Activated naive CD4-positive, alpha-beta T cell treated with anti-CD3 and anti-CD28 coated beads, Interleukin-2, amount 50 U/mL, for 24 hours (primary cell): ENCODE results near the gene SCFD2.
"Not testable (repeated sequence)": the region's sequence is repeated elsewhere in the genome, so short reads cannot be mapped to it uniquely, and the experiment has no call there.

Experiments used
- H3K27ac Mint-ChIP-seq: one replicate; pipeline ENCODE4 v1.8.0; 2021; ENCODE audit warnings: mild to moderate bottlenecking, mixed read lengths
- H3K27me3 Mint-ChIP-seq: one replicate; pipeline ENCODE4 v1.8.0; 2021; ENCODE audit warnings: mixed read lengths
- H3K36me3 Mint-ChIP-seq: one replicate; pipeline ENCODE4 v1.8.0; 2021; ENCODE audit warnings: mixed read lengths
- H3K4me1 Mint-ChIP-seq: one replicate; pipeline ENCODE4 v1.8.0; 2021; ENCODE audit warnings: mixed read lengths
- H3K4me3 Mint-ChIP-seq: one replicate; pipeline ENCODE4 v1.8.0; 2021; ENCODE audit warnings: mild to moderate bottlenecking, mixed read lengths
- H3K9me3 Mint-ChIP-seq: one replicate; pipeline ENCODE4 v1.8.0; 2021; ENCODE audit warnings: mixed read lengths

SCFD2 gene

DNA sequence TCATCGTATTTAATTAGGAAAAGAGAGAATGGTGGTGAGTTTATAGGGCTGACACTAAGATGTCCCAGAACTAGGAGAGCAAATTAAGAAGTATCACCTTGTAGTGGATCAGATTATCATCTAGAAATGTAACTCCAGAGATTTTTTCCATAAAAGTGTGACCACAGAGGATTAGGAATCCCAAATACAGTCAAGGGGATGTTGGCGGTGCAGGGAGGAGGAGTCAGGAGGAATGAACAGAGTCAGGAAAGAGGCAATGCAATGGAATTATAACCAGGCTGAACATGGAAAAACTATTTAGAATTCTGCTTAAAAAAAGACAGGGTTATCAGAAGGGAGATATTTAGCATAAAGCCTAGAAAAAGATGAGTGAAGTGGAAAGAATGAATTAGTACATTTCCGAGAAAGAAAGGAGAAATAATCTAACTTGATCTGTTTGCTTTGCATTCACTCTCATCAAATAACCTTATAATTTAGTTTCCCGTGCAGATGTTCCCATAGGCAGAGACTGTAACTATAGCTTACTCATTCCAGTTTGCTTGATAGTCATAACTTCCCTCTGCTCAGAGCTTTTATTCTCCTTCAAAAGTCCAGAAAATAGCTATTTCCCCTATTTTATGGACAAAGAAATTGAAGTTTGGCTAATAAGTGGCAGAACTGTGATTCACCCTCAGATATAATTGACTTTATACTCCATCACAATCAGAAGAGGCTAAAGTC lies 56.4 kb downstream of the SCFD2 start:
- Mint-ChIP-seq H3K27ac (no peak overlapping the region), H3K36me3 (peaks cover 42% of the 10 kb centered on the region), H3K9me3 (peaks cover 2% of the 10 kb centered on the region), H3K4me1 (no peaks in the 10 kb centered on the region), H3K27me3 (no peaks in the 10 kb centered on the region), H3K4me3 (no peak overlapping the region)

DNA sequence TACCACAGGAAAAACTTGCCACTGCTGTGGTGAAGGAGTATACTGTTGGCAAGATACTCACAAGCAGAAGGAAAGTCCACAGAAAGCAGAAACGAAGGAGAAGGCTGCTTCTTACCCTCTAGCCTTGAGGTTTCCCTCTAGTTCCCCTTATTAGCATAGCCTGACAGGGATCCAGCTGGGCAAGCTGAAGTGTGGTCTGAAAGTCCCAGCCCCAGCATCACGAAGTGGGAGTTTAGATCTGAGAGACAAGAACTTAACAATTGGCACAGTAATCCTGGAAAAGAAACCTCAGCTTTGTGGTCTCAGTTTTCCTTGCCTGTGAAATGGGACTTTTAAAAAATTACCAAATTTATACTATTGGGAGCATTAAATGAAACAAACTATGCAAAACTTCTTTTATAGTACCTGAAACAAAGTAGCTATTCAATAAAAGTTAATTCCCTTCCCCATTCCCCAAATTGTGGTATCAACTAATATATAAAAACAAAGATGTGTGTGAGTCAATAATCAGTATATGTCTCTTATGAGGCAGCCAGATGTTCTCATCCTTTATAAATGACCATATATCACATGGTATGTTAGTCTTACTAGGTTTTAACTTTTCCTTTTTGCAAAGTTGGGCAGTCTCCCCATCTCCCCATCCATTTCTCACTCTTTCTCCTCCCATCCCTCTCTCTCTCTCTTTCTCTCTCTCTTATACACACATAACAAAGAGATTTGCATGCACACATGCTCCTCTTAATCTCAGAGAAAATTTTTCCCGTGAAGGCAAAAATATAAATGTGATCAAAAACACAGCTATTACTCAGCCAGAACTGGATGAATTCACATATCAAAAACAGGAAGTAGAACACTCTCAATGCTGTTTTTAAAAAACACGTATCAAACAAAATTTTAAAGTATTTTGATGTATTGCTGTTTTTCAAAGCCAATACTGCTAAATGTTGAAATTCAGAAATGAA lies 57.8 kb downstream of the SCFD2 start:
- H3K4me1 Mint-ChIP-seq, result no peaks in the 10 kb centered on the region
- H3K9me3 Mint-ChIP-seq, result peaks cover 7% of the 10 kb centered on the region

DNA sequence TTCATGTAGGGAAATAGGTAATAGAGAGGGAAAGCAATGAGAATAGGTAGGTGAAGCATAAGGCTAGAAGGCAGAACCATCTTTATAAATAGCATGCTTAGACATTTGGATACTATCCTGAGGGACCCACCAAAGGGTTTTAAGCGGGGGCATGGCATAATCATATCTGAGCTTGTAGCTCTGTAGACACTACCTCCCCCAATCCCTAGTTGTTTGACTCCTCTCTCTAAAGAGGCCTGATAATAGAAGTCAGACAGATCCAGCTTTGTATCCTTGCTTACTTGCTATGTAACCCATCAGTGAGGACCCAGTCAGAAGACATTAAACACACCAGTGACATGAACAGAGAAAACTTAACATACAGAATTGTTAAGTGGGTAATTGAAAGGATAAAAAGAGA lies 58.7 kb downstream of the SCFD2 start:
- Mint-ChIP-seq H3K9me3 (peaks cover 7% of the 10 kb centered on the region), H3K27ac (no peak overlapping the region), H3K4me3 (no peak overlapping the region), H3K27me3 (no peaks in the 10 kb centered on the region), H3K36me3 (peaks cover 48% of the 10 kb centered on the region), H3K4me1 (no peaks in the 10 kb centered on the region)

More for the DNA sequence above, 57.8 kb downstream of the SCFD2 start:
- H3K27ac Mint-ChIP-seq, result no peak overlapping the region
- H3K4me3 Mint-ChIP-seq, result no peak overlapping the region
- no peaks in the 10 kb centered on the region for H3K27me3 Mint-ChIP-seq
- H3K36me3 Mint-ChIP-seq, result peaks cover 48% of the 10 kb centered on the region

DNA sequence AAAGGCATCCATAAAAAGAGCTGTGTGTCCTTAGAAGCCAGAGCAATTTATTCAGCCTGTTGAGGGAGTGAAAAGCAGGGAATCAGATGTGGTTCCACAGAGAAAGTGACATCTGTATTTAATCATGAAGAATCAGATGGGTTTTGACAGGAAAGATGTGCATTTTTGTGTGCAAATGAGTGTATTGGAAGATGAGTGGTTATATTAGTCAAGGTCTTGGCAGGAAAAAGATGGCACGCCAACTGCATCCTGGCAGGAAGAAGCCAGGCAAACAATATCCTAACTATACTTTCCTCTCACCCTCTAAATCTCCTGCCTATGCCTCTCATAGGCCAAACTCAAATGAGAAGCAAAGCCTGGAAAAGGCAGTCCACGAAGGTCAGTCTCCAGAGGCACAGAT lies 59.1 kb downstream of the SCFD2 start:
- Mint-ChIP-seq H3K27ac (no peak overlapping the region), H3K36me3 (peaks cover 46% of the 10 kb centered on the region), H3K4me3 (no peak overlapping the region), H3K4me1 (no peaks in the 10 kb centered on the region), H3K9me3 (peaks cover 7% of the 10 kb centered on the region), H3K27me3 (no peaks in the 10 kb centered on the region)

DNA sequence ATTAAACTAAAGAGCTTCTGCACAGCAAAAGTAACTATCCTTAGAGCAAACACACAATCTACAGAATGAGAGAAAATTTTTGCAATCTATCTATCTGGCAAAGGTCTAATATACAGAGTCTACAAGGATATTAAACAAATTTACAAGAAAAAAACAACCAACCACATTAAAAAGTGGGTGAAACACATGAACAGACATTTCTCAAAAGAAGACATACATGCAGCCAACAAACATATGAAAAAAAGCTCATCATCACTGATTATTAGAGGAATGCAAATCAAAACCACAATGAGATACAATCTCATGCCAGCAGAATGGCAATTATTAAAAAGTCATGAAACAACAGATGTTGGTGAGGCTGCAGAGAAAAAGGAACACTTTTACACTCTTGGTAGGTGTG lies 73.7 kb downstream of the SCFD2 start:
- H3K27ac Mint-ChIP-seq, H3K4me3 Mint-ChIP-seq, H3K27me3 Mint-ChIP-seq: not testable (repeated sequence)
- H3K36me3 Mint-ChIP-seq, result peaks cover 40% of the 10 kb centered on the region
- H3K4me1 Mint-ChIP-seq, result peaks cover 10% of the 10 kb centered on the region
- peaks cover 37% of the 10 kb centered on the region for H3K9me3 Mint-ChIP-seq

GRCh38 chr4:53281438-53281837 lies 84.4 kb downstream of the SCFD2 start:
- Mint-ChIP-seq H3K9me3 (peaks cover 5% of the 10 kb centered on the region), H3K27ac (no peak overlapping the region), H3K4me3 (no peak overlapping the region), H3K4me1 (no peaks in the 10 kb centered on the region), H3K36me3 (peaks cover 25% of the 10 kb centered on the region), H3K27me3 (no peaks in the 10 kb centered on the region)

- H3K9me3 Mint-ChIP-seq, result peaks cover 5% of the 10 kb centered on the region
- H3K27ac Mint-ChIP-seq, result no peak overlapping the region
- peaks cover 26% of the 10 kb centered on the region for H3K36me3 Mint-ChIP-seq
- no peak overlapping the region for H3K4me3 Mint-ChIP-seq
- no peaks in the 10 kb centered on the region for H3K27me3 Mint-ChIP-seq
- H3K4me1 Mint-ChIP-seq, result no peaks in the 10 kb centered on the region
Measured at GRCh38 chr4:53280846-53281245, 85.0 kb downstream of the SCFD2 start.

DNA sequence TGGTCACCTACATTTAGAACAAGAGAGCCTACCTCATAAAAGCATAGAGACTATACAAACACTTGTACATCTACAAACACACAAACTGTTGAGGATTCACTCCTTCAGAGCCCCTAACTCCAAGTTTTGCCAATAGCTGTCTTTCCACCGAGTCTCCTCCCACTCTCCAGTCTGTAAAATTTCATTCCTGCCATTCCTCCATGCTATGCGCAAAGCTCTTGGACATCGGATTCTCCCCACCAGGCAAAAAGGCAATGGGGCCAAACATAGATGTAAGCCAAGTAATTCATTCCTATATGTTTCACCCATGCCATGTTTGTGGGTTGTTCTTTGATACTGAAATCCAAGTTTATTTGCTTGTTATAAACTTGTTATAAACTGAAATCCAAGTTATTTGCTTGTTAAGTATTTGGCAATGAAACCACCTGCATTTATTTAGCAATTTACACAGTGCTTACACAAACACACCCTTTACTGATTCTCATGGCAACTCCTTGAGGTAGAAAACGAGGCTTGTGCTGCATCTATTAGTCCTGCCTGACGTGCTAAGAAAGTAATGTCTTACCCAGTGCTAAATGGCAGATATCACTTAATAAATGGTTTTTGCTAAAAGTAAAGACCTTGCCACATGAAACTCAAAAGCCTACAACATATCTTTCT lies 91.1 kb downstream of the SCFD2 start:
- Mint-ChIP-seq H3K27me3 (no peaks in the 10 kb centered on the region), H3K27ac (no peak overlapping the region), H3K9me3 (no peaks in the 10 kb centered on the region), H3K4me3 (no peak overlapping the region), H3K36me3 (peaks cover 23% of the 10 kb centered on the region), H3K4me1 (no peaks in the 10 kb centered on the region)

DNA sequence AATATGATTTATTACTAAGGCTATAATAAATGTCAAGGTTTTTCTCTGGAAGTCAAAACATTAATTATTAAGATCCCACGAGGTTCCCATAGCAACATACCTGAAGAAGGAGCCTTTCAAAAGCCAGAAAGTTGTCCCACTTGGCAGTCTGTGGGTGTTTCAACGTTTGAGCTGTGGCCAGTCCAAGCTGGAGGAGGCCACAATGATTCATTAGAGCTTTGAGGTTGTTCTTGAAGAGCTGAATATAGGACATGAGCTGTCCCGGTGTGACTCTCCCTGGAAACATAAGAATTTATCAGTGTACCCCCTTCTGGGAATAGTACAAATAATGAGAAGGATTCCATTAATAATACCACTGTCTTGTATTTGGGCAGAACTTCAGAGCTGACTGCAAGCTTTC lies 92.1 kb downstream of the SCFD2 start:
- H3K27ac Mint-ChIP-seq, result no peak overlapping the region
- peaks cover under 1% of the 10 kb centered on the region for H3K9me3 Mint-ChIP-seq
- no peaks in the 10 kb centered on the region for H3K27me3 Mint-ChIP-seq
- H3K4me1 Mint-ChIP-seq, result no peaks in the 10 kb centered on the region
- H3K4me3 Mint-ChIP-seq, result no peak overlapping the region
- H3K36me3 Mint-ChIP-seq, result peaks cover 21% of the 10 kb centered on the region

- Mint-ChIP-seq H3K27me3 (no peaks in the 10 kb centered on the region), H3K27ac (no peak overlapping the region), H3K9me3 (peaks cover 11% of the 10 kb centered on the region), H3K4me1 (no peaks in the 10 kb centered on the region), H3K4me3 (no peak overlapping the region), H3K36me3 (peaks cover 33% of the 10 kb centered on the region)
Measured at GRCh38 chr4:53267026-53267425, 98.8 kb downstream of the SCFD2 start.

- H3K27ac Mint-ChIP-seq, H3K4me1 Mint-ChIP-seq, H3K4me3 Mint-ChIP-seq, H3K27me3 Mint-ChIP-seq: not testable (repeated sequence)
- H3K9me3 Mint-ChIP-seq, result peaks cover 20% of the 10 kb centered on the region
- peaks cover 27% of the 10 kb centered on the region for H3K36me3 Mint-ChIP-seq
Measured at GRCh38 chr4:53255986-53256385, 109.9 kb downstream of the SCFD2 start.

DNA sequence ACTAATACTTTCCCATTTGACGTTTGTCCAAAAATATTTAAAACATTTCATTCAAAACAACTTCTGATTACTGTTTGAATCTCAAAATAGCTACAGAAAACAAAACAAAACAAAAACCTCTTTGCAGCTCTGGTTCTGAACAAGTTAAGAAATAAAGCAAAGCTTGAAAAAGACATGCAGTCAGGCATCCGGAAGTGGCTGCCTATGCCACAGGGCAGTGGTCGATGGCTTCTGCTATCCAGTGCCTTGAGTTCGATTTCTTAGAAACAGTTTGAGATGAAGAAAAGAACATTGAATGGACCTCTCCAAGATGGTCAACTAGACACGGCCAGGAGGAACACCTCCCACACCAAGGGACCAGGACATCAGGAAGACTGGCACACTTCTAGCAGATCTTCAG lies 125.3 kb downstream of the SCFD2 start:
- H3K27me3 Mint-ChIP-seq, result no peaks in the 10 kb centered on the region
- H3K4me1 Mint-ChIP-seq, result peaks cover 29% of the 10 kb centered on the region
- no peak overlapping the region for H3K4me3 Mint-ChIP-seq
- peaks cover 26% of the 10 kb centered on the region for H3K9me3 Mint-ChIP-seq
- H3K27ac Mint-ChIP-seq, result no peak overlapping the region
- peaks cover 35% of the 10 kb centered on the region for H3K36me3 Mint-ChIP-seq

GRCh38 chr4:53238352-53238751 lies 127.5 kb downstream of the SCFD2 start:
- H3K4me3 Mint-ChIP-seq, result not testable (repeated sequence)

GRCh38 chr4:53237811-53238210 lies 128.1 kb downstream of the SCFD2 start:
- not testable (repeated sequence) for H3K9me3 Mint-ChIP-seq, H3K27ac Mint-ChIP-seq, H3K27me3 Mint-ChIP-seq, H3K4me3 Mint-ChIP-seq, H3K4me1 Mint-ChIP-seq
- H3K36me3 Mint-ChIP-seq, result peaks cover 20% of the 10 kb centered on the region

More at GRCh38 chr4:53238352-53238751, 127.5 kb downstream of the SCFD2 start:
- not testable (repeated sequence) for H3K27me3 Mint-ChIP-seq, H3K9me3 Mint-ChIP-seq, H3K27ac Mint-ChIP-seq
- Mint-ChIP-seq H3K36me3 (peaks cover 22% of the 10 kb centered on the region), H3K4me1 (peaks cover 11% of the 10 kb centered on the region)

DNA sequence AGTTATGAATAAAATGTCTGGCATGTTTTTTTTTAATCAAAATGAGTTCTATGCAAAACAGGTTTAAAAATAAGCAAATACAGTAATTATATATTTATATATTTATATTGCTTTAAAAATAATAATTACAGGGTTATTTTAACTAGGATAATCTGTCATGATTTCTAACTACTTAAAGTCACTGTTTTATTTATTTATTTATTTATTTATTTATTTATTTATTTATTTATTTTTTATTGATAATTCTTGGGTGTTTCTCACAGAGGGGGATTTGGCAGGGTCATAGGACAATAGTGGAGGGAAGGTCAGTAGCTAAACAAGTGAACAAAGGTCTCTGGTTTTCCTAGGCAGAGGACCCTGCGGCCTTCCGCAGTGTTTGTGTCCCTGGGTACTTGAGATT lies 129.2 kb downstream of the SCFD2 start:
- not testable (repeated sequence) for H3K4me3 Mint-ChIP-seq, H3K27me3 Mint-ChIP-seq, H3K9me3 Mint-ChIP-seq, H3K4me1 Mint-ChIP-seq, H3K27ac Mint-ChIP-seq
- H3K36me3 Mint-ChIP-seq, result peaks cover 22% of the 10 kb centered on the region

DNA sequence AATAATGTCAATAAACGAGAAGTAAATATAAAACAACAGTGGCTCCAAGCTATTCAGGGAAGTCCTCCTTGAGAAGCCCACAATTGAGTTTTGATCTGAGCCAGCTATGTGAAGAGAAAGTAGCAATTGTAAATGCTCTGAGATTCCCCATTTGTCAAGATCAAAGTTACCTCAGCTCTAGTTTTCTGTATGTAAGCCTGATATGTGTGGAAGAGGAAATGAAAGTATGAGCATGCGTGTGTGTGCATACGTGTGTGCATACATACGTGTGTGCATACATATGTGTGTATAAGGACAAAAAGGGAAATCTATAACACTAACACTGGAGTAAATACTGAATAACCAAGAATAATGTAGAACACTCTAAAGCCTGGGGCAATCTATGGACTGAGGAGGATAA lies 130.3 kb downstream of the SCFD2 start:
- peaks cover under 1% of the 10 kb centered on the region for H3K9me3 Mint-ChIP-seq
- peaks cover 20% of the 10 kb centered on the region for H3K36me3 Mint-ChIP-seq
- H3K4me1 Mint-ChIP-seq, result no peaks in the 10 kb centered on the region
- no peak overlapping the region for H3K4me3 Mint-ChIP-seq
- H3K27ac Mint-ChIP-seq, result no peak overlapping the region
- H3K27me3 Mint-ChIP-seq, result no peaks in the 10 kb centered on the region
